H1 (cell line): ENCODE results near the gene NFIC. TPM values are rescaled to one million over a fixed set of nuclear protein-coding genes. Genes with fewer than 3 reads are reported as not detected.
A peak's percentile ranks its signal among the peaks of the same experiment; 100 is the strongest.

Source experiments
- CTCF ChIA-PET: fragments of 300-600 bp; sonication (Branson Sonifier 250); formaldehyde crosslinking; loops from one replicate; lab custom pipeline; 2021; ENCODE audit not compliant: partially characterized antibody; lab: Charles Lee
- POLR2A ChIA-PET: fragments of 300-600 bp; sonication (Branson Sonifier 250); formaldehyde crosslinking; loops from one replicate; lab custom pipeline; 2021; ENCODE audit warnings: inconsistent platforms; ENCODE audit not compliant: partially characterized antibody; lab: Charles Lee
- DNase-seq, 2 experiments: peaks; one replicate each; pipeline versions ENCODE4 v3.0.0 to v3.0.0-alpha.2; 2010 to 2022; ENCODE audit warnings: low spot score in 2 of 2, low read depth in 1 of 2, mixed read lengths in 1 of 2
- FAIRE-seq: peaks from 2 replicates; lab custom pipeline; 2011; peaks lifted over from hg19 to GRCh38; lab: Jason Lieb, UNC
- H2AFZ ChIP-seq: 2 replicates; pipeline ENCODE4 v1.8.1; 2012; ENCODE audit warnings: low read length, inconsistent platforms
- H2AK5ac ChIP-seq: 2 replicates; pipeline ENCODE4 v1.6.1; 2013; ENCODE audit warnings: low read depth, low read length
- H2BK120ac ChIP-seq: replicated peaks from 2 replicates; pipeline ENCODE3; 2013; ENCODE audit warnings: low read depth, low read length, inconsistent platforms
- H2BK12ac ChIP-seq: 2 replicates; pipeline ENCODE4 v1.6.1; 2013; ENCODE audit warnings: low read depth, low read length
- H2BK15ac ChIP-seq: 2 replicates; pipeline ENCODE4 v1.6.1; 2013; ENCODE audit warnings: low read length
- H2BK20ac ChIP-seq: 2 replicates; pipeline ENCODE4 v1.6.1; 2013; ENCODE audit warnings: low read length
- H2BK5ac ChIP-seq: 2 replicates; pipeline ENCODE4 v1.6.1; 2013; ENCODE audit warnings: low read depth, low read length
- H3K14ac ChIP-seq: 2 replicates; pipeline ENCODE4 v1.6.1; 2013; ENCODE audit warnings: inconsistent platforms; ENCODE audit not compliant: insufficient read length
- H3K18ac ChIP-seq: 2 replicates; pipeline ENCODE4 v1.6.1; 2013; ENCODE audit warnings: low read length; ENCODE audit errors: extremely low read depth
- H3K23ac ChIP-seq: 2 replicates; pipeline ENCODE4 v1.6.1; 2013; ENCODE audit warnings: inconsistent platforms; ENCODE audit not compliant: insufficient read length
- H3K23me2 ChIP-seq: 2 replicates; pipeline ENCODE4 v1.6.1; 2013; ENCODE audit warnings: low read depth, low read length
- H3K27ac ChIP-seq: 2 replicates; pipeline ENCODE4 v1.6.1; 2011; ENCODE audit warnings: low read depth, low read length, inconsistent platforms
- H3K27me3 ChIP-seq, 4 experiments: replicated peaks in 1 of 4; 1 replicate in 1 of 4; 2 replicates in 3 of 4; pipeline versions ENCODE4 v1.6.1 to v1.8.1; 2011 to 2013; ENCODE audit warnings: low read length in 3 of 4, mild to moderate bottlenecking in 3 of 4, inconsistent platforms in 2 of 4, mixed read lengths in 2 of 4, moderate library complexity in 1 of 4; ENCODE audit not compliant: control insufficient read depth in 3 of 4, insufficient read depth in 3 of 4; ENCODE audit errors: extremely low read depth in 1 of 4
- H3K36me3 ChIP-seq, 4 experiments: 2 replicates each; pipeline versions ENCODE4 v1.6.1 to v1.8.1; 2011 to 2013; ENCODE audit warnings: mild to moderate bottlenecking in 4 of 4, low read length in 3 of 4, moderate library complexity in 2 of 4, control low read depth in 1 of 4, inconsistent platforms in 1 of 4; ENCODE audit not compliant: insufficient read depth in 4 of 4, control insufficient read depth in 2 of 4
- H3K4ac ChIP-seq: replicated peaks from 2 replicates; pipeline ENCODE3; 2013; ENCODE audit warnings: low read length, low read depth, mixed read lengths, inconsistent platforms; ENCODE audit not compliant: insufficient read length
- H3K4me1 ChIP-seq, 4 experiments: replicated peaks in 1 of 4; 1 replicate in 1 of 4; 2 replicates in 3 of 4; pipeline versions ENCODE4 v1.6.1 to v1.8.1; 2011 to 2013; ENCODE audit warnings: low read length in 3 of 4, inconsistent platforms in 2 of 4, mixed read lengths in 1 of 4; ENCODE audit not compliant: insufficient read depth in 4 of 4, control insufficient read depth in 3 of 4
- H3K4me2 ChIP-seq, 2 experiments: 2 replicates each; pipeline versions ENCODE4 v1.6.1 to v1.8.1; 2011 to 2013; ENCODE audit warnings: low read depth in 2 of 2, low read length in 2 of 2, control low read depth in 1 of 2, inconsistent platforms in 1 of 2, mild to moderate bottlenecking in 1 of 2; ENCODE audit not compliant: insufficient read depth in 1 of 2
- H3K4me3 ChIP-seq, 4 experiments: fragments of 200-600, 300-600 bp in 1 of 4; sonication (generic), shearing (Covaris generic), sonication (Bioruptor Twin) in 1 of 4; 2 replicates each; pipeline versions ENCODE4 v1.5.1 to v1.8.1; 2011 to 2016; ENCODE audit warnings: low read length in 4 of 4, low read depth in 3 of 4, control low read depth in 2 of 4, inconsistent platforms in 2 of 4, mild to moderate bottlenecking in 2 of 4, mixed read lengths in 1 of 4, moderate library complexity in 1 of 4; ENCODE audit not compliant: insufficient read depth in 2 of 4; ENCODE audit errors: extremely low read depth in 1 of 4
- H3K56ac ChIP-seq: replicated peaks from 2 replicates; pipeline ENCODE3; 2013; ENCODE audit warnings: low read depth, mild to moderate bottlenecking, mixed read lengths, low read length, inconsistent platforms; ENCODE audit not compliant: insufficient read length
- H3K79me1 ChIP-seq: 2 replicates; pipeline ENCODE4 v1.6.1; 2013; ENCODE audit warnings: low read depth, low read length, control low read depth
- H3K79me2 ChIP-seq, 2 experiments: 2 replicates each; pipeline versions ENCODE4 v1.6.1 to v1.8.1; 2012 to 2013; ENCODE audit warnings: low read length in 2 of 2, mild to moderate bottlenecking in 2 of 2, inconsistent platforms in 1 of 2; ENCODE audit not compliant: insufficient read depth in 2 of 2, control insufficient read depth in 1 of 2
- H3K9ac ChIP-seq, 4 experiments: replicated peaks in 1 of 4; 1 replicate in 1 of 4; 2 replicates in 3 of 4; pipeline versions ENCODE4 v1.6.1 to v1.8.1; 2011 to 2013; ENCODE audit warnings: low read depth in 3 of 4, low read length in 3 of 4, control low read depth in 2 of 4, mild to moderate bottlenecking in 2 of 4, moderate library complexity in 2 of 4, inconsistent platforms in 1 of 4; ENCODE audit errors: extremely low read depth in 1 of 4
- H3K9me3 ChIP-seq, 2 experiments: 2 replicates each; pipeline versions ENCODE4 v1.6.1 to v1.8.1; 2012 to 2013; ENCODE audit warnings: mild to moderate bottlenecking in 2 of 2, moderate library complexity in 2 of 2, control low read depth in 1 of 2, inconsistent platforms in 1 of 2, low read depth in 1 of 2, low read length in 1 of 2, mixed read lengths in 1 of 2; ENCODE audit not compliant: insufficient read depth in 2 of 2
- H4K20me1 ChIP-seq, 2 experiments: replicated peaks in 1 of 2; 2 replicates each; pipeline versions ENCODE3 to v1.8.1; 2011 to 2013; ENCODE audit warnings: inconsistent platforms in 2 of 2, low read length in 2 of 2, mild to moderate bottlenecking in 1 of 2; ENCODE audit not compliant: insufficient read depth in 2 of 2, control insufficient read depth in 1 of 2
- H4K5ac ChIP-seq: 2 replicates; pipeline ENCODE4 v1.6.1; 2013; ENCODE audit warnings: low read length, low read depth, mixed read lengths, inconsistent platforms; ENCODE audit not compliant: insufficient read length
- H4K8ac ChIP-seq: 2 replicates; pipeline ENCODE4 v1.8.0; 2013; ENCODE audit warnings: mild to moderate bottlenecking, moderate library complexity, low read length, inconsistent platforms; ENCODE audit not compliant: insufficient read depth; ENCODE audit errors: extremely low read depth
- H4K91ac ChIP-seq: replicated peaks from 2 replicates; pipeline ENCODE3; 2013; ENCODE audit warnings: low read length, mixed read lengths, inconsistent platforms; ENCODE audit not compliant: insufficient read length
- CREB1 ChIP-seq: IDR thresholded peaks from 2 replicates; pipeline ENCODE4 v1.6.1; 2012; ENCODE audit warnings: inconsistent platforms
- GABPA ChIP-seq: IDR thresholded peaks from 2 replicates; pipeline ENCODE4 v1.6.1; 2011; ENCODE audit warnings: mild to moderate bottlenecking, low read length, moderate library complexity, borderline replicate concordance; ENCODE audit not compliant: insufficient read depth
- KDM4A ChIP-seq: IDR thresholded peaks from one replicate; pipeline ENCODE4 v1.7.1; 2012; ENCODE audit warnings: low read depth, mild to moderate bottlenecking, moderate library complexity, low read length, inconsistent platforms; ENCODE audit not compliant: severe bottlenecking
- KDM5A ChIP-seq: fragments of 200-600 bp; IDR thresholded peaks from 2 replicates; pipeline ENCODE4 v1.7.1; 2012; ENCODE audit warnings: mild to moderate bottlenecking, low read length, inconsistent platforms, mixed read lengths
- MAFK ChIP-seq: IDR thresholded peaks from 2 replicates; pipeline ENCODE4 v1.6.1; 2012; ENCODE audit warnings: low read depth, mild to moderate bottlenecking, improper control_type of control experiment, low read length
- NANOG ChIP-seq: IDR thresholded peaks from 2 replicates; pipeline ENCODE4 v1.6.1; 2011; ENCODE audit warnings: low read length, low read depth, mild to moderate bottlenecking, inconsistent platforms; ENCODE audit not compliant: insufficient read depth, poor library complexity, severe bottlenecking
- PHF8 ChIP-seq: fragments of 200-600 bp; sonication (generic); conservative IDR thresholded peaks from 2 replicates; pipeline ENCODE4 v1.7.1; 2012; ENCODE audit warnings: low read depth, mild to moderate bottlenecking, inconsistent platforms, low read length, moderate library complexity
- SAP30 ChIP-seq: fragments of 300-600 bp; sonication (generic); IDR thresholded peaks from 2 replicates; pipeline ENCODE4 v1.7.1; 2012; ENCODE audit warnings: low read length, moderate library complexity, mild to moderate bottlenecking, inconsistent platforms; ENCODE audit not compliant: insufficient read depth, insufficient replicate concordance
- SIN3A ChIP-seq, 2 experiments: IDR thresholded peaks in 1 of 2; conservative IDR thresholded peaks in 1 of 2; 2 replicates each; pipeline ENCODE4 v1.6.1; 2011 to 2012; ENCODE audit warnings: low read length in 2 of 2, improper control_type of control experiment in 1 of 2, low read depth in 1 of 2, mild to moderate bottlenecking in 1 of 2
- SP4 ChIP-seq: IDR thresholded peaks from 2 replicates; pipeline ENCODE4 v1.6.1; 2012; ENCODE audit warnings: low read length, inconsistent platforms
- USF2 ChIP-seq: IDR thresholded peaks from 2 replicates; pipeline ENCODE4 v1.6.1; 2011; ENCODE audit warnings: low read length, improper control_type of control experiment
- YY1 ChIP-seq: IDR thresholded peaks from 2 replicates; pipeline ENCODE4 v1.6.1; 2011; ENCODE audit warnings: low read depth, mild to moderate bottlenecking, low read length
- WGBS, 2 experiments: shearing (Covaris generic) in 1 of 2; methylation state at CpG; one replicate each; pipeline versions ENCODE4 v1.1.6 to v1.1.7; 2013 to 2015; ENCODE audit warnings: low lambda C conversion rate in 2 of 2, mixed read lengths in 2 of 2, inconsistent platforms in 1 of 2, low coverage in 1 of 2, missing lambda C conversion rate in 1 of 2; ENCODE audit not compliant: insufficient replicate concordance in 2 of 2, insufficient coverage in 1 of 2, insufficient read length in 1 of 2; ENCODE audit errors: extremely low coverage in 1 of 2, missing lambda C conversion rate in 1 of 2; 5-methylcytosine and 5-hydroxymethylcytosine counted together
- polyA plus RNA-seq, 7 experiments: library from polyadenylated mRNA; depleted of rRNA in 3 of 7; stranded (reverse) in 5 of 7; unstranded in 2 of 7; fragments of >200 nt in 5 of 7; fragments of 200-250 nt in 2 of 7; gene quantifications; 1 replicate in 5 of 7; 2 replicates in 1 of 7; 4 replicates in 1 of 7; pipeline versions ENCODE4 v1.2.1 to v1.2.3, GENCODE V29; 2011 to 2013; ENCODE audit warnings: missing spikeins in 2 of 7, mixed read lengths in 2 of 7
- total RNA-seq: library from RNA; stranded (reverse); fragmentation: NEBNext Ultra II Directional; extraction: Animal tissue kit (Norgen Biotek cat#: 25700); gene quantifications from 2 replicates; pipeline ENCODE4 v1.2.1, GENCODE V29; 2021

NFIC gene
- total and polyA plus RNA-seq, 2 of the 8 experiments (the other 6 are each of a cell fraction or from before 2014, with no cell fraction given): 0.56 to 3.2 TPM

DNA sequence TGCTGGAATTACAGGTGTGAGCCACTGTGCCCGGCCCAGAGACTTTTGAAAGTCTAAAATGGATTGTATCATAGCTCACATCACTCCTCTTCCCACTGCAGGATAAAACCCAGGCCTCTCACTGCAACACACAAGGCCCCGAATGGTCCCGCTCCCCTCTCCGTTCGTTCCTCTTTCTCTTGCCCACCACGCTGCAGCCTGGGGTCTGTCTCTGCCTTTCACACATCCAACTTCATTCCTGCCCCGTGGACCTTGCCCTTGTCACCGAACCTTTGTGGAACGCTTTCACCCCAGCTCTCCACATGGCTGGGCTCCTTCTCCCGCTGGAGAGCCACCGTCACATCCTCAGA, 42.6 kb downstream of the NFIC start:
- H3K4me2 ChIP-seq: no peak overlapping the region
- no peak overlapping the region for H2BK20ac ChIP-seq
- no peaks in the 10 kb centered on the region for H3K36me3 ChIP-seq
- peaks cover 2% of the 10 kb centered on the region for H3K23me2 ChIP-seq
- ChIA-PET CTCF (interaction anchor here (1.0 to 1.8 kb wide), 4 partner anchors 10 to 24 kb away, joined by 3 to 7 read pairs (median 4); no protein-coding TSS in a partner anchor), POLR2A (no interaction called here)
- no peaks in the 10 kb centered on the region for H3K79me1 ChIP-seq
- no peak overlapping the region for H2BK5ac ChIP-seq
- DNase-seq (no peak), FAIRE-seq (no peak)
- no peak for TF ChIP-seq KDM4A
- no peak for TF ChIP-seq SP4
- TF ChIP-seq KDM5A: no peak
- no peak for TF ChIP-seq PHF8
- TF ChIP-seq SAP30: no peak
- no peak for TF ChIP-seq MAFK
- no peak for TF ChIP-seq GABPA
- TF ChIP-seq SIN3A (conservative IDR thresholded peaks at IDR 0.05 in 1 of 2, IDR thresholded peaks at IDR 0.05 in 1 of 2; ENCODE audit: low read depth in 1 of 2, low read length in 2 of 2): no peak
- TF ChIP-seq NANOG: no peak
- TF ChIP-seq CREB1: no peak
- no peak for TF ChIP-seq USF2
- no peak for TF ChIP-seq YY1
- peak overlapping the region; percentile 68; the same call in 1 of the 2 replicates for H2BK12ac ChIP-seq
- H2BK120ac ChIP-seq: no peak overlapping the region
- no peak overlapping the region; a peak in 1 of 7 replicates for H3K9ac ChIP-seq
- no peak overlapping the region for H3K27ac ChIP-seq
- H3K23ac ChIP-seq: no peak overlapping the region
- H3K56ac ChIP-seq: no peak overlapping the region
- H2BK15ac ChIP-seq: peak overlapping the region; percentile 81; the same call in 1 of the 2 replicates
- WGBS, 2 experiments: 90% methylated on average over 11 of the region's 11 CpGs; no CpG with 5 or more reads in 1 of the 2 experiments
- H3K9me3 ChIP-seq: no peaks in the 10 kb centered on the region
- no peaks in the 10 kb centered on the region; a peak in 1 of 7 replicates for H3K27me3 ChIP-seq
- H3K4me3 ChIP-seq: no peak overlapping the region
- H4K8ac ChIP-seq: peak overlapping the region; percentile 18; the same call in 1 of the 2 replicates
- no peak overlapping the region for H3K4ac ChIP-seq
- H4K5ac ChIP-seq: no peak overlapping the region
- 0 out of 2 replicates have a peak overlapping the region, but pooled peaks have one; percentile 62 for H2AFZ ChIP-seq
- no peak overlapping the region for H3K18ac ChIP-seq
- peak overlapping the region; percentile 55 for H4K91ac ChIP-seq
- no peaks in the 10 kb centered on the region for H4K20me1 ChIP-seq
- H3K79me2 ChIP-seq: no peaks in the 10 kb centered on the region
- H2AK5ac ChIP-seq: no peak overlapping the region
- peaks cover 0 to 3% (median 1%) of the 10 kb centered on the region in 4 experiments; a peak in 3 of 7 replicates for H3K4me1 ChIP-seq
- H3K14ac ChIP-seq: no peak overlapping the region
